ENCODE results near the gene SLC10A6. TPM values are rescaled to one million over a fixed set of nuclear protein-coding genes. Genes with fewer than 3 reads are reported as not detected.

The SLC10A6 gene
- total and polyA plus RNA-seq, 2 donors = 0.05 to 0.16 TPM

DNA sequence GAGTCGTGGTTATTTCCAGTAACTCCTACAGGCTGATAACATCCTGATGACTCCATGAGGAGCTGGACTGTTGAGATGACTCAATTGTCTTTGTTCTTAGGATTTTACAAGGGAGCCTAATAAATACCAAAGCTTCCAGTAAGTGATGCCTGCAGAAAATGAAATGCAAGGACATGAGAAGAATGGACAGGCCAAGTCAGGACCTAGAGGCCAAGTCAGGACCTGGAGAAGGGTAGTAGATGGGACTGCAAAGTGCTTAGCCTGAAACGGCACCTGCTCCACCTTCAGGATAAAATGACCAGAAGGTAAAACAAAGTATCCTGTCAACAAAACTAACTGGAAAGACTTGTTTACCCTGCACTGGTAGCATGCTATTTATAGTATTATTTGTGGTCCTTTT, 6.4 kb upstream of the SLC10A6 start:
- Histone ChIP-seq H3K4me1 (ENCODE audit: control insufficient read depth in 2 of 2, insufficient read depth in 2 of 2, low read length in 2 of 2) (no peaks in the 10 kb centered on the region), H3K36me3 (ENCODE audit: control insufficient read depth in 2 of 2, insufficient read depth in 2 of 2, low read length in 1 of 2) (no peaks in the 10 kb centered on the region), H3K4me3 (ENCODE audit: low read length in 2 of 2) (no peak overlapping the region), H3K27me3 (ENCODE audit: control insufficient read depth in 2 of 2, insufficient read depth in 1 of 2, low read length in 1 of 2) (no peaks in the 10 kb centered on the region), H3K27ac (ENCODE audit: low read depth in 1 of 2, low read length in 1 of 2) (no peak overlapping the region), H3K9me3 (ENCODE audit: control insufficient read depth in 2 of 2, insufficient read depth in 1 of 2, low read length in 1 of 2) (no peaks in the 10 kb centered on the region)
- WGBS = 97% methylated on average over 2 of the region's 2 CpGs
- no peak for DNase-seq (ENCODE audit: low read depth in 6 of 9, low spot score in 9 of 9)

DNA sequence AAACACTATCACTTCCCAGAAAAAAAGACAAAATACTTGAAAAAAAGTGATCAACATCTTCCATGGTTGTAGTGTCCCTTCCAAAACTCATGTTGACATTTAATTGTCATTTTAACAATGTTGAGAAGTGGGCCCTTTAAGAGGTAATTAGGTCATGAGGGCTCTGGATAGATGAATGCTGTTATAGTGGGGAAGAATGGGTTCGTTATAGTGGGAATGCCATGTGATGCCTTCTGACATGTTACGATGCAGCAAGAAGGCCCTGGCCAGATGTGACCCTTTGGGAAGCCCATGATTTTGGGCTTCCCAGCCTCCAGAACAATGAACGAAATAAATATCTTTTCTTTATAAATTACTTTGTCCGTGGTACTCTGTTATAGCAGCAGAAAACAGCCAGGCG, 4.0 kb upstream of the SLC10A6 start:
- Histone ChIP-seq H3K27me3 (ENCODE audit: control insufficient read depth in 2 of 2, insufficient read depth in 1 of 2, low read length in 1 of 2) (no peaks in the 10 kb centered on the region), H3K36me3 (ENCODE audit: control insufficient read depth in 2 of 2, insufficient read depth in 2 of 2, low read length in 1 of 2) (no peaks in the 10 kb centered on the region), H3K27ac (ENCODE audit: low read depth in 1 of 2, low read length in 1 of 2) (no peak overlapping the region), H3K4me3 (ENCODE audit: low read length in 2 of 2) (no peak overlapping the region), H3K4me1 (ENCODE audit: control insufficient read depth in 2 of 2, insufficient read depth in 2 of 2, low read length in 2 of 2) (no peaks in the 10 kb centered on the region), H3K9me3 (ENCODE audit: control insufficient read depth in 2 of 2, insufficient read depth in 1 of 2, low read length in 1 of 2) (no peaks in the 10 kb centered on the region)
- DNase-seq (ENCODE audit: low read depth in 6 of 9, low spot score in 9 of 9) = no peak
- WGBS = 78% methylated on average over 5 of the region's 5 CpGs

DNA sequence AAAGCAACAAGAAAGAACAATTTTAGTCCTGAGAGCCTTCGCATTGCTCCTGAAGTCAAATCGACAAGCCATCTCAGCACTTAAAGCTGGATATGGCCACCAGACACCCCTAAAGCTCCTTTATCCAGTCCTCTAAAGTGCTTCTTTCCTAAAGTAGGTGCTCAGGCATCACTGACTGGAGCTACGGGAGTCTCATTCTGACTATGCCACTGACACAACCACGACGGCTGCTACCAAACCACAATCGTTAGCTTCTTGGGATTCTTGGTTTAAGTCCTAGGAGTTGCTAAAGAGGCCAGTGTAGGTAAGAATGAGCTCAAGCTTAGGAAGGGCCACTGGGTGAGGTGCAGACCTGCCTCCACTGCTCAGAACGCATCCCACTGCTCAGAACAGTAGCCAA, 1.0 kb downstream of the SLC10A6 start:
- no peak for DNase-seq (ENCODE audit: low read depth in 6 of 9, low spot score in 9 of 9)
- no peak overlapping the region for H3K27ac ChIP-seq (ENCODE audit: low read depth in 1 of 2, low read length in 1 of 2)

DNA sequence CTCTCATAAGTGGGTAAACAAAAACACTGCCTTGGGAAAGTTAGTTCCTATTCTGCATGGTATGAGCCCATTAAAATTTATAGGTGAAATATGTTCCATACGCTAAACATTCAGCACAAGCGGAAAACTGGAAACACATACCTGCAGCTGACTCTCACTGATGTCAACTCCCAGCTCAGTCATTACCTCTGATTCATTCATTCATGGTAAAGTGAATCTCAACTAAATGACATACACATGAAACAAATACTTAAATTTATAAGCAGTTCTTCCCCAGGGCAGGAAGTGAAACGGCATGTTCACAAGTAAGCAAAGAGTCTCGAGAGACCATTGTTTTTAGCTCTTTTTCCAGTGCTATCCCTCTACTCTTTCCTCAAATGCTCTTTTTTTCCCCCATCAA, 1.6 kb downstream of the SLC10A6 start:
- H3K36me3 ChIP-seq (ENCODE audit: control insufficient read depth in 2 of 2, insufficient read depth in 2 of 2, low read length in 1 of 2) = no peaks in the 10 kb centered on the region
- H3K4me1 ChIP-seq (ENCODE audit: control insufficient read depth in 2 of 2, insufficient read depth in 2 of 2, low read length in 2 of 2) = no peaks in the 10 kb centered on the region
- no peaks in the 10 kb centered on the region for H3K9me3 ChIP-seq (ENCODE audit: control insufficient read depth in 2 of 2, insufficient read depth in 1 of 2, low read length in 1 of 2)
- 93% methylated on average over 4 of the region's 4 CpGs for WGBS
- H3K27me3 ChIP-seq (ENCODE audit: control insufficient read depth in 2 of 2, insufficient read depth in 1 of 2, low read length in 1 of 2) = no peaks in the 10 kb centered on the region
- H3K27ac ChIP-seq (ENCODE audit: low read depth in 1 of 2, low read length in 1 of 2) = no peak overlapping the region
- no peak overlapping the region for H3K4me3 ChIP-seq (ENCODE audit: low read length in 2 of 2)
- DNase-seq (ENCODE audit: low read depth in 6 of 9, low spot score in 9 of 9) = no peak

More for the DNA sequence above, 1.0 kb downstream of the SLC10A6 start:
- WGBS = 78% methylated on average over 7 of the region's 7 CpGs
- Histone ChIP-seq H3K27me3 (ENCODE audit: control insufficient read depth in 2 of 2, insufficient read depth in 1 of 2, low read length in 1 of 2) (no peaks in the 10 kb centered on the region), H3K9me3 (ENCODE audit: control insufficient read depth in 2 of 2, insufficient read depth in 1 of 2, low read length in 1 of 2) (no peaks in the 10 kb centered on the region), H3K36me3 (ENCODE audit: control insufficient read depth in 2 of 2, insufficient read depth in 2 of 2, low read length in 1 of 2) (no peaks in the 10 kb centered on the region), H3K4me3 (ENCODE audit: low read length in 2 of 2) (no peak overlapping the region), H3K4me1 (ENCODE audit: control insufficient read depth in 2 of 2, insufficient read depth in 2 of 2, low read length in 2 of 2) (no peaks in the 10 kb centered on the region)

DNA sequence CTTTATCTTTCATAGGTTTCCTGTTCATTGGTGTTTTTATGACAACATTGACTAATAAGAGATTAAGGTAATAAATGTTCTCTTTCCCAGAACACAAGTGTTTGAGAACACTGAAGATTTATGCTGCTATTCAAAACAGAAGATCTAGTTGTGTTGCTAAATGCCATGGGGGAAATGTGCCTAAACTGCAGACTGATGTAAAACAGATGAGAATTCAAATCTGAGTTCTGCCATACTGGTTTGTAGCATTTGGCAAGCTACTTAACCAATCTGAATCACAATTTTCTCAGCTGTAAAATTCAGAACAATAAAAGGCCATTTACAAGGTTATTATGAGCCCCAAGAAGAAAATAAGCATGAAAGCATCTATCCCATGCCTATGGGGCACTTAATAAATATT, 2.3 kb downstream of the SLC10A6 start:
- H3K36me3 ChIP-seq (ENCODE audit: control insufficient read depth in 2 of 2, insufficient read depth in 2 of 2, low read length in 1 of 2) = no peaks in the 10 kb centered on the region
- H3K27me3 ChIP-seq (ENCODE audit: control insufficient read depth in 2 of 2, insufficient read depth in 1 of 2, low read length in 1 of 2) = no peaks in the 10 kb centered on the region
- H3K27ac ChIP-seq (ENCODE audit: low read depth in 1 of 2, low read length in 1 of 2) = no peak overlapping the region
- no peak for DNase-seq (ENCODE audit: low read depth in 6 of 9, low spot score in 9 of 9)
- H3K4me3 ChIP-seq (ENCODE audit: low read length in 2 of 2) = no peak overlapping the region
- no peaks in the 10 kb centered on the region for H3K9me3 ChIP-seq (ENCODE audit: control insufficient read depth in 2 of 2, insufficient read depth in 1 of 2, low read length in 1 of 2)
- no peaks in the 10 kb centered on the region for H3K4me1 ChIP-seq (ENCODE audit: control insufficient read depth in 2 of 2, insufficient read depth in 2 of 2, low read length in 2 of 2)

DNA sequence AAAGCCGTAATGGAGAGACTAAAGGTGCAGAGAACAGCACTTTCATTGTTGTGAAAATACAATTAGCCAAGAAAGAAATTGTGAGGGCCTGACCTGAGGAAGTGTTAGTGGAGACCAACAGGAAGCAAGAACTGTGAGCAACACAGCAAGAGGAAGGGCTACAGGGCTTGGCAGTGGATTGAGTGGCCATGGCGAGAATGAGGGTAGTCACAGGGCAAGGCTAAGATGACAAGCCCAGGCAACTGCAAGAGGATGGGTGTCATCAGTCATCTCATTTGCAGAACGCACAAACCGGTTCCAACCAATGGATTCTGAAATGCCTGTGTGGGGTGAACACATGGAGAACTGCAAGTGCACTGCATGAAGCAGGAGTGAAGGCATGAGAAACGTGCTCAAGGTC, 3.6 kb downstream of the SLC10A6 start:
- Histone ChIP-seq H3K4me3 (ENCODE audit: low read length in 2 of 2) (no peak overlapping the region), H3K27ac (ENCODE audit: low read depth in 1 of 2, low read length in 1 of 2) (no peak overlapping the region), H3K4me1 (ENCODE audit: control insufficient read depth in 2 of 2, insufficient read depth in 2 of 2, low read length in 2 of 2) (no peaks in the 10 kb centered on the region), H3K27me3 (ENCODE audit: control insufficient read depth in 2 of 2, insufficient read depth in 1 of 2, low read length in 1 of 2) (no peaks in the 10 kb centered on the region), H3K36me3 (ENCODE audit: control insufficient read depth in 2 of 2, insufficient read depth in 2 of 2, low read length in 1 of 2) (no peaks in the 10 kb centered on the region), H3K9me3 (ENCODE audit: control insufficient read depth in 2 of 2, insufficient read depth in 1 of 2, low read length in 1 of 2) (no peaks in the 10 kb centered on the region)
- 94% methylated on average over 5 of the region's 5 CpGs for WGBS
- DNase-seq (ENCODE audit: low read depth in 6 of 9, low spot score in 9 of 9) = no peak

DNA sequence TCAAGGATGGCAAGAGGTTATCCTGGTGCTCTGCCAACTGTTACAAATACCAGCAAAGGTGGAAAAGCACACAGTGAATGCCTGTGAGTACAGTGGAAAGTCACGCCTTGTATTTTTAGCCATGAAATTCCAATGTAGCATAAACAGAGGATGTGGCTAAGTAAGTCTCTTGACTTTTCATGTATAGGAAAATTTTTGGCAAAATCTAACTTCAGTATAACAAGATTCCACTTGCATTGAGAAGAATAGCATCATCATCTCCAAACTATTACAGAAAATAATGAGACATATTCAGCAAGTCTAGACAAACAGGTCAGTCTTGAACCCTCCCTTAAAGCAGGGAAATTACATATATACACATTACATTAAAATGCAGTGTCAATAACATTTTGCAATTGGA, 7.9 kb downstream of the SLC10A6 start:
- Histone ChIP-seq H3K9me3 (ENCODE audit: control insufficient read depth in 2 of 2, insufficient read depth in 1 of 2, low read length in 1 of 2) (no peaks in the 10 kb centered on the region), H3K4me1 (ENCODE audit: control insufficient read depth in 2 of 2, insufficient read depth in 2 of 2, low read length in 2 of 2) (no peaks in the 10 kb centered on the region), H3K27me3 (ENCODE audit: control insufficient read depth in 2 of 2, insufficient read depth in 1 of 2, low read length in 1 of 2) (no peaks in the 10 kb centered on the region), H3K4me3 (ENCODE audit: low read length in 2 of 2) (no peak overlapping the region), H3K36me3 (ENCODE audit: control insufficient read depth in 2 of 2, insufficient read depth in 2 of 2, low read length in 1 of 2) (no peaks in the 10 kb centered on the region), H3K27ac (ENCODE audit: low read depth in 1 of 2, low read length in 1 of 2) (no peak overlapping the region)
- 92% methylated on average over 1 of the region's 1 CpG for WGBS
- no peak for DNase-seq (ENCODE audit: low read depth in 6 of 9, low spot score in 9 of 9)

DNA sequence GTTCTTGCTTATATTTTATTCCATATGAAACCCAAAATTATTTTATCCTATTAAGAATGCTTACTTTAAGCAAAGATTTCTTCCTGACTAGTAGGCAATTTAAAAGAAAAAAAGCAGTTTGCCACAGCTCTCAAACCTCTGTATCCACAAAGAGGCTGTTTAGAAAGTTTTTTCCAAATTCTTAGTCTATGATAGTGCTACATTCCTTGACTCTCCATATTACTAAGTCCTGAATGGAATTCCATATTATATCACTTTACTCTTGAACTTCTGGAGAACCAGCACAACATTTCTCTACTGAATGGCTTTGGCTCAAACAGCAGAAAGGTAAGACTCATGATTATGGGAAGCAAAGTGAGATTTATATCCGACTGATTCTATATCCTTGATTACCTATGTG, 8.3 kb downstream of the SLC10A6 start:
- H3K4me3 ChIP-seq (ENCODE audit: low read length in 2 of 2) = no peak overlapping the region
- H3K27me3 ChIP-seq (ENCODE audit: control insufficient read depth in 2 of 2, insufficient read depth in 1 of 2, low read length in 1 of 2) = no peaks in the 10 kb centered on the region
- H3K36me3 ChIP-seq (ENCODE audit: control insufficient read depth in 2 of 2, insufficient read depth in 2 of 2, low read length in 1 of 2) = no peaks in the 10 kb centered on the region
- H3K27ac ChIP-seq (ENCODE audit: low read depth in 1 of 2, low read length in 1 of 2) = no peak overlapping the region
- no peaks in the 10 kb centered on the region for H3K4me1 ChIP-seq (ENCODE audit: control insufficient read depth in 2 of 2, insufficient read depth in 2 of 2, low read length in 2 of 2)
- no peaks in the 10 kb centered on the region for H3K9me3 ChIP-seq (ENCODE audit: control insufficient read depth in 2 of 2, insufficient read depth in 1 of 2, low read length in 1 of 2)
- DNase-seq (ENCODE audit: low read depth in 6 of 9, low spot score in 9 of 9) = no peak
- WGBS = 100% methylated on average over 1 of the region's 1 CpG

DNA sequence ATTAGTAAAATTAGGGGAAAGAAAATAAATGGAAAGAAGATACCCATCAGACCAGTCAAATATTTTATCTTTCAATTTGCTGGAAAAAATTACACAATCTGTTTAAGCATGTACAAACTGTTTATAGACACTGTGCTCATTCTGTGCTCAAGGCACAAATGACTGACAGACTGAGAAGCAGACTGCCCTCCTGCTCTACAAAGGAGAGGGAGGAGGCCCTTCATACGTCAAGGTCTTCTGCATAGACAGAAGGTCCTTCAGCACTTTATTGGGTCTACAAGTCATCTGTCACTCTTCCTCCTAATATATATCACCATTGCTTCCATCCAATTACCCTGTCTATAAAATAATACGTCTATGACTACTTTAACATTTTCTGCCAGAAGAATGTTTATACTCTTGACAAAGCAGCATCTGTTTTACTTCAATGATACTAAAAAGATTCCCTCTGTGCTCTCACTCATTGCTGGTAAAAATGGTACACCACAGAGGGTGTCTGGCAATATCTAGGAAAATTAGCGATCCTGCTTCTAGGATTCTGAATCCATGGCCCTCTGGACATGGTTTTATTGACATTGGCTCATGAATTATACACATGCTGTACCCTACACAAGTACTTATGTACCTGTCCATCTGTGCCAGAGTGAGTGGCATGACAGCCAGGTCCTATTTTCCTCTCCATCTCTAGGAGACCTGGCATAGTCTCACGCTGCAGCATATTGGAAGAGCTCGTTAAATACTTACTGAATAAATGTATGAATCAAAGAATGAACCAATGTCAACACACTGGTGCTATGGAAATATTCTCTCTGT, 11.3 kb downstream of the SLC10A6 start:
- no peak for DNase-seq (ENCODE audit: low read depth in 6 of 9, low spot score in 9 of 9)
- no peaks in the 10 kb centered on the region for H3K9me3 ChIP-seq (ENCODE audit: control insufficient read depth in 2 of 2, insufficient read depth in 1 of 2, low read length in 1 of 2)
- H3K27me3 ChIP-seq (ENCODE audit: control insufficient read depth in 2 of 2, insufficient read depth in 1 of 2, low read length in 1 of 2) = no peaks in the 10 kb centered on the region
- no peak overlapping the region for H3K27ac ChIP-seq (ENCODE audit: low read depth in 1 of 2, low read length in 1 of 2)
- no peaks in the 10 kb centered on the region for H3K36me3 ChIP-seq (ENCODE audit: control insufficient read depth in 2 of 2, insufficient read depth in 2 of 2, low read length in 1 of 2)
- no peak overlapping the region for H3K4me3 ChIP-seq (ENCODE audit: low read length in 2 of 2)
- WGBS = 90% methylated on average over 5 of the region's 5 CpGs
- H3K4me1 ChIP-seq (ENCODE audit: control insufficient read depth in 2 of 2, insufficient read depth in 2 of 2, low read length in 2 of 2) = no peaks in the 10 kb centered on the region

Data from thymus (tissue), 11 donors.